NCI-H2196 (cell line): ENCODE results near the gene PRSS48.
A peak's percentile ranks its signal among the peaks of the same experiment; 100 is the strongest.
"Not testable (repeated sequence)": the region's sequence is repeated elsewhere in the genome, so short reads cannot be mapped to it uniquely, and the experiment has no call there.

Source experiments
- DNase-seq: peaks from one replicate; lab custom pipeline; 2025; ENCODE audit not compliant: unreplicated experiment; lab: John Stamatoyannopoulos, UW

PRSS48 gene

DNA sequence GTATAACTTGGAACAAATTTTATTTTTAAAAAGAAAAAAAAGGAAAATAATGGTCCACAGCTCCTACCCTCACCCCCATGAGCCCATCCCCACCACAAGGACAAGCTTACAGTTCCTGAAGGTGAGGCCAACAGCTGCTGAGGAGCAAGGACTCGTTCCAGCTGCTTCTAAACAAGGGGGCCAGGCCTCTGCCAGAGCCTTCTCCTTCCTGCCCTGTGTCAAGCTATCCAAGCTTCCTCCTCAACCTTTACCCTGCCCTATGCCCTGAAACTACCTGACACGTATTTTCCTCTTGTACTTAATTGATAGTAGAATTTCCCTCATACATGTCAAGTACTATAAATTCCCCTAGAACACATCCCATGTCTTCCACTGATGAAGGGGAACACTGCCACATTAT is 39.7 kb downstream of the PRSS48 start:
- no peak for DNase-seq

DNA sequence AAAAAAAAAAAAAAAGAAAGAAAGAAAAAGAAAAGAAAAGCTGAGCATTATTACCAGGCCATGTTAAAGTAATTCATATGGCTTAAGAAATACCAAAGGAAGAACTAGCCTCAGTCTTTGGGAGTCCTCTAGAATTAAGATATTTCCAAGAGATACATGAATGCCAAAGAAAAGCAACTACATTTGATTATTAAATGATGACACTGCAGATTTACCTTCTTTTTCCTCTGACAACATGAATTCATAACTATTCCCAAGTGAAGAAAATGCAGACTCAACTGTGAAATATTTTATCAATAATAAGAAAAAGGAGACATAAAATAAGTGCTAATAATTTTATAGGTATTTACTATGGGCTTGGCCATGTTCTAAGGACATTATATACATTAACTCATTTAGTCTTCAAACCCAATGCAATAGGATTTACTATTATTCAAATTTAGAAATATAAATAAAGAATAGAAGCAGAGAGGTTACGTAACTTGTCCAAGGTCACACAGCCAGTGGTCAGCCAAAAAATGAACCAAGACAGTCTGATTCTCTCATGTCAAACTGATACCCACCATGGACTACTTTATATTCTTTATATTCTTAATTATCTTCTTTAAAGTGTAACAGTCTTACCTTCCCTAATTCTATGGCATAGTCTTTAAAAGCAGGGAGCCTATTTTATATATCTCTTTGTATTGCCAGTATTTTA is 41.5 kb downstream of the PRSS48 start:
- DNase-seq, result no peak

DNA sequence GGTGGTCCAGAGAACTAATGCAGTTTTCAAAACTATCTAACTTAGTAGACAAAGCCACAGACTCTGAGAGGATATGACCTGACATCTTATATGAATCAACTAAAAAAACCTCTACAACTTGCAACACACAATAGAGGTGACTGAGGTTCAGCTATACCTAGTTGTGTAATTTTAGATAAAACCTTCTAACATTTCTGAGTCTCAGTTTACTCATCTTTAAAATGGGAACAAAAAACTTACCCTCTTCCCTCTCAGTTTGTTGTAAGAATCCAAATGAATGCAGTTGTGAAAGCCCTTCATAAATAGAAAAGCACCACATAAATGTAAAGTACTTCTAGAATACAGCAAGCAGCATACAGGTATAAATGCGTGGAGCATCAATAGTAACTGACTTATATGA is 42.5 kb downstream of the PRSS48 start:
- no peak for DNase-seq

DNA sequence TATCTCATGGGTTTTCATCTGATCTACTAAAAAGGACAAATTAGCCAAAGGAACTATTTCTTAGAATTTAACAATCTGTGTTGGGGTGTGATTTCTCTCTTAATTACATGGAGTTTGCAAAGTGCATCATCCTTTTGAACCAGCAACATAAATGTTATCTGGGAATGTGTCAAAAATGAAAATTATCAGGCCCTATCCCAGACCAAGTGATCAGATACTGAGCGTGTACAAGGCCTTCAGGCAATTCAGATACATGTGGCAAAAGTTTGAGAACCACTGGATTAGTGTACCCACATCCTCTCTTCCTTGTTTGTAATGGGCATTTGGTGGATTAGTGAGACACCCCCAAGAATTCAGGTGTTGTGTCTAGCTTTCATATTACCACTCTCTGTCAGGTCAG is 44.6 kb downstream of the PRSS48 start:
- DNase-seq, result no peak

DNA sequence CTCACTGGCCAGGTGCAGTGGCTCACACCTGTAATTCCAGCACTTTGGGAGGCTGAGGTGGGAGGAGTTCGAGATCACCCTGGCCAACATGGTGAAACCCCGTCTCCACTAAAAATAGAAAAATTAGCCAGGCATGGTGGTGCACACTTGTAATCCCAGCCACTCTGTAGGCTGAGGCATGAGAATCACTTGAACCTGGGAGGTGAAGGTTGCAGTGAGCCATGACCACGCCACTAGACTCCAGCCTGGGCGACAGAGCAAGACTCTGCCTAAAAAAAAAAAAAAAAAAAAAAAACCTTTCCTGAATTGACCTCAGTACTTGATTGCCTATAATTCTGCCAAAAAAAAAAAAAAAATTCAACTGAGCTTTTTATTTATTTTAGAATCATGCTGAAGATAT is 45.2 kb downstream of the PRSS48 start:
- not testable (repeated sequence) for DNase-seq

DNA sequence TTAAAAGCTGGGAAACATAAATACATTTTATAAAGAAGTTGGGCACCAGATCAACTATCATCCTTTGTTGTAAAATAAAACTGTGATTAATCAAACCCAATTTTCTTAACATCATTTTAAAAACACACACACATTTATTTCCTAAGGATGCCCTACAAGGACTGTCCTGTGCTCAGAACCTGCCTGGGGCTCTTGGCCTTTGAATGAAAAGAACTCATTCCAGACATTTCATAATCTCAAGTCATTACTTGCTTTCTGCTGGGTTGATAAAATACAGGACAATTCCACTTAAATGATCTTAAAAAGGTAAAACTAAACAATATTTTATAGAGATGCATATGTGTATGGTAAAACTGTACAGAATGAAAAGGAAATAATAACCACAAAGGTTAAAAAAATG is 45.6 kb downstream of the PRSS48 start:
- no peak for DNase-seq

DNA sequence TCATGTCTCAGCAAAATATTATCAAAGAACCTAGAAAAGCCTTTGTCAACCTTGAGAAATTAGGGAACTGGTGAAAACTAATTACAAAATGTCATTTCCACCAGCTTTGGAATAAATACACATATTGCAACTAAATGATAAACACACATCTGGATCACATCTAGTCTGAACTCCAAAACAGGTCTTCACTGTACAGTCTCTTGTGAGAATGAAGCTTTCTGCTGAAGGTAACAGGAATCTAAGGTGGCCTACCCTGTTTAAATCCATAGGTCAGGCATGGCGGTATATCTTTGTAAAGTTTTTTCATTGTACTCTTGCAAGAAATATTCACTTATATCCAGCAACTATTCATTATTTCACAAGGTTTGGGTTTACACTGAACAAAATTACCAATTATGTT is 46.7 kb downstream of the PRSS48 start:
- DNase-seq, result no peak

DNA sequence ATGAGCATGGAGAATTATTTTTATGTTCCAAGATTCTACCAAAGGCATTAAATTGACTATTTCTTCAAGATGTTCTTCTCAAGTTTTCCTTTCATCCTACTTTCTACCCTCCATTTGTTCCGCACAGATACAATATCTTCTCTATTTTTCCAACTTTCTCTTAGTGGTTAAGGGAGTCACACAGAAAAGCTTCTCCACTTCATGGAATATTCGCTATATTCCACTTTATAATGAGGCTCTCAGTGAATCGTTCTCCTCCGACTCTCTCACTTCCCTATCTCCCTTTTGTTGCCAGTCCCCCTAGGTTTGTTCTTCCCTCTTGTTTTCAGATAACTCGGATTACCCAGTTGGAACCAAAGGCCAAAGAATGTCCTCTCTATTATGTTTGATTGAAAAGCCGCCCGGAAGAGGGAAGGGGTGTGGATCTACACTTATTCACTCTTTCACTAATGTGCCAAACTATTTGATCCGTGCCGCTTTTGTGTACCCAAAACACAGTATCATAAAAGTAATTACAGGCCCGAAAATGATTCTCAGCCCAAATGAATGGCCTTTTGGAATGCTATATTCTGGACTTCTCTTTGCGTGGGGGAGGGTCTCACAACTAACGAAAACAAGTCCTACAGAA is 47.3 kb downstream of the PRSS48 start:
- no peak for DNase-seq

DNA sequence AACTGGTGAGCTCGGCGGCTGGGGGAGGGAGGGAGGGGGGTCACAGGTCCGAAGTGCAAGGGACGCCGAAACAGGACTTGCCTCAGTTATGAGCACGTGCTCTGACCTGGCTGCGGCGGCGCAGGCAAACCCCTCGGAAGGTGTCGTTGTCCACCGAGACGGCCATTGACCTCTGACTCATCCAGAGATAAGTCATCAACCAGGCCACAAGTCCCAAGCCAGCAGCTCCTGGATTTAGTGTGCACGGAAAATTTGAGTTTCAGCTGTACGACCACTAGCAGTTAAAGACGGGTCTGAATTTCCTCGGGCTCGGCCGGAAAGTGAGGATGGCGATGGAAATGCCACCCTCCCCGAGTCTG is 47.8 kb downstream of the PRSS48 start:
- peak; percentile 21 for DNase-seq

DNA sequence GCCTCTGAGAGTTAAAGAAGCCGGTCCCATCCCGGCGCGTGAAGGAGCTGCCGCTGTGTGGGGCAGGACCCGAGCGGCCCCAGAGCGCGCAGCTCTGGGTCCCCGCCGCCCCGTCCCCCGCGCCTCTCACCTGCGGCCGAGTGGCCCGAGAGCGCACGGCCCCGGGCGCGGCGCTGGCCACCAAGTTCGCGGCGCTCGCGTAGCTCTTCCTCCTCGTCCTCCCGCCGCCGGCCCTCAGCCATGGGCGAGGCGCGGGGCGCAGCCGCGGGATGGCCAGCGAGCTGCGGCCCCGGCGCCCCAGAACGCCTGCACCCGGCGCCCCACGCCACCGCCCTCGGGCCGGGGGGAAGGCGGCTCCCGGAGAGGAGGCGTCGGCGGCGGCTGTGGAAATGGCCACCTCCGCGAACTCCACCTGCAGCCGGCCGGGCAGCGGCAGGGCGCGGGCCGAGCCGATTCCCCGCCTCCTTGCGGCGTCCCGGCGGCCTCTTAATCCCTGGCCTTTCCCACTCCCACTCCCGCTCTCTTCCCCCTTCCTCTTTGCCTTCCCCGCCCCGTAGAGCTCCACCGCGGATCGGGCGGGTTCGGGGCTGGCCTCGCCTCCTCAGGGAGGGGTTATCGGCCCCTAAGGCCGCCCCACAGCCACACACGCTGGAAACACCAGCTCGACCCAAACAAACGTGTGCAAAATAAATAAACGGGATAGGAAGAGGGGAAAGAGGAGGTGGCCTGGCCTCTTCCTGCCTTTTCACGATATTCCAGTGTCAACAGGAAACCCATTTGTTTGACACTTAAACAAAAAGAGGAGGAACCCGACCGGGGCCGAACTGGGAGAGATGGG is 48.4 kb downstream of the PRSS48 start, which contains the start of gene SH3D19:
Gene SH3D19 (minus strand): TSS at position 495 of the 838 bp plus-strand sequence. CDS start 253 bp downstream, at position 242.
- DNase-seq, result peak; percentile 38

DNA sequence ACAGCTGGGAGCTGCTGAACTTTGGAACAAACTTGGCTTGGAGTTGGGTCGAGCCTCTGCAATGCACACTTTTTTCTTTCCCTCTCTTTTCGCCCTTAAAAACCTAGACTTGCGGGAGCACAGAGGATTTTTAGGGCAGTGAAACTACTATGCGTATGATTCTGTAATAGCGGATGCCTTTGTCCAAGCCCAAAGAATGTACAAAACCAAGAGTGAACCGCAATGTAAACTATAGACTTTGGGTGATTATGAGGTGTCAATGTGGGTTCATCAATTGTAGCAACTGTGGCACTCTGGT is 48.9 kb downstream of the PRSS48 start:
- DNase-seq, result no peak

DNA sequence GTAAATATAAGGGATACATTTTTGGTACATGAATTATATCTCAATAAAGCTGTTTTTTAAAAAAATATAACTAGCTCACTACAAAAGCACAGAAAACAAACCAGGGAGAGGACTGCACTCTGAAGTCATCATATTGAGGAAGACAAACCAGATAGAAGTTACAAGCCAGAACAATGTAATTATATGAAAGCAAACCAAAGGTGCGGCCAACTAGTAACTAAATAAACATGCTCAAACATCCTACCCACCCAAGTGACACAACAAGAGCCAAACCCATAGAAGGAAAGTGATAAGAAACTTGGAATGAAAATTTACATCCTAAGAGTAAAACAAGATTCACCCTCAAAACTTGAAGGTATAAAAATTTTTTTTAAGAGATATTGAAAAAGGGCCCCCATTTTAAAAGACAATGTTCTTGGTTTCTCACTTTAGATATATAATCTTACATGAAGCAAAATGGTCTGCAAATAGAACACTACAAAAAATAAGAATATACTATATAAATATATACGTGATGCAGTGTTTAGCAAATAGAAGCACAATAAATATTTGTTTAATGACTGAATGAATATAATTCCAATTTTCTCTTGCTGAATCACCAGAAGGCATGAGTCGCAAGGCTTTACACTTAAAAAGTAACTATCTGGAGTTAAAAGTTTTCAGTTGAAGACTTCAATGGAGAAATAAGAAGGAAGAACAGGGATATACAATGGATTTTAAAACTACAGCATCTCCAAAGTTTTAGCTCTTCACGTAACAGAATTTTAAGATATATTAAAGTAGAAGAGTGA is 52.5 kb downstream of the PRSS48 start:
- no peak for DNase-seq

DNA sequence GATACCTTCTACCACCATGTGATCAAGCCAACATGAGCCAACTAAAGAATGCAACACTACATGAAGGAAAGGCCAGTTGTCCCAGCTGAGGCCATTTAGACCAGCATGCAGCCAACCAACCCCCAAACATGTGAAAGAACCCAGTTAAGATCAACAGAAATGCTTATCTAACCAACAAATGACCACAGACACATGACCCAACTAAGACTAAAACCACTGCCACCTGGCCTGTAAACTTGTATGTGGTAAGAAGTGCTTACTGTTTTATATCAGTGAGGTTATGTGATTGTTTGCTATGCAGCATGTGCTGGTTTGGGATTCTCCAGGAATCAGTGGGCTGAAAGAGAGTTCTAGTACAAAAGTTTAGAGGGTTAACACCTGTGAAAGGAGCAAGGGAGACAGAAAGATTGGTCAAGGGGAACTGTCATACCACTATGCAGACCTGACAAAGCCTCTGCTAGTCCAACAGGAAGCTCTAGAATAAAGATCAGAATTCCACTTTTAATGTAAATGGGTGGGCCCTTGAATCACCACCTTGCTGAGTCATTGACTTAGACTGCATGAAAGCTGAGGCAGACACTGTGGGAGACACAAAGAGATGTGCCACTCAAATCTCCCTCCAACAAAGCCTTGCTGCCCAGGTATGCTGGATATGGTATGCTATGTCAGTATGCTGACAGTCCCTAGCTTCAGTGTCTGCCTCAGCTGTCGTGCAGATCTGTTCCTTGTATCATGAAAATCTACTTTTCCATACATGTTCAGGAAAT is 54.5 kb downstream of the PRSS48 start:
- DNase-seq, result no peak

DNA sequence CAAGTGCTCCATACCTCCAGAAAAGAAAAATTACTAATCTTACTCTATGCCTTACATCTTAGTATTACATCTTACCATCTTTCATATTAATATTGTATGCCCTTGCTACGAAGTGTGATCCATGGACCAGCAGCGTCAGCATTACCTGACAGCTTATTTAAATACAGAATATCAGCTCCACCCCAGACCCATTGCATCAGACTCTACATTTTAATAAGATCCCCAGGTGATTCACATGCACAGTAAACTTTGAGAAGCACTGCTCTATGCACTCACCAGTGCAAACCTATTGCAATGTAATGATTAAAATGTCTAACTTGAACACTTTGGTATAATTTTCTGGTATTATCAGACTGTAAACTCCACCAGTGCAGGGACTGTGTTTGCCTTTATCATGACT is 62.5 kb downstream of the PRSS48 start:
- no peak for DNase-seq

DNA sequence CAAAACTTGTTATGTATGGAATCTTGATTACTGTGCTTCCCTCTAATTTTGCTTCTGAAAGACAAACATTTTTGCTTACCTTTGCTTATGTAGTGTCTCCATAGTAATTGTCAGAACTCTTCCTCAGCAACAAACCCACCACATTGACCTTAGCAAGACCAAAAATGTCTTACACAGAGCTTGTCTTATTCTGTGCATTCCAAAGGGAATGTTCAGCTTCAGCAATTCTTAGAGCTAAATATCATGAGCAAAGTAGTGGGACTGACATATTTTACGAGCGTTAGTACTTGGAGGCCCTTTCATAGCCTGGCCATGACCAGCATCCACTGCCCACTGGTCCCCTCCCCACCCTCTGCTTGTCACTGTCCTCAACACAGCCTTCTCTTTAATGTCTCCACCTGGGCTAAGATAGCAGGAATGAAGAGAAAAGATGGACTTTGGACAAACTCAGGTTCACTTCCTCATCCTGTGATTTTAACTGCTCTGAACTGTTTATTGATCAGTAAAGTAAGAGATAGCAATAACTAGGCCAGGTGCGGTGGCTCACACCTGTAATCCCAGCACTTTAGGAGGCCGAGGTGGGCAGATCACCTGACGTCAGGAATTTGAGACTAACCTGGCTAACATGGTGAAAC is 63.9 kb downstream of the PRSS48 start:
- DNase-seq, result no peak
